GM20431 (cell line): ENCODE measurements around the gene RDX.

Experiments used
- in situ Hi-C: fragments of 300-500 bp; cut with MseI, MboI; formaldehyde crosslinking; loops from one replicate; pipeline ENCODE4 v1.15.0; 2020; ENCODE audit warnings: low sequenced_read_pairs; ENCODE audit not compliant: unreplicated experiment

RDX gene

DNA sequence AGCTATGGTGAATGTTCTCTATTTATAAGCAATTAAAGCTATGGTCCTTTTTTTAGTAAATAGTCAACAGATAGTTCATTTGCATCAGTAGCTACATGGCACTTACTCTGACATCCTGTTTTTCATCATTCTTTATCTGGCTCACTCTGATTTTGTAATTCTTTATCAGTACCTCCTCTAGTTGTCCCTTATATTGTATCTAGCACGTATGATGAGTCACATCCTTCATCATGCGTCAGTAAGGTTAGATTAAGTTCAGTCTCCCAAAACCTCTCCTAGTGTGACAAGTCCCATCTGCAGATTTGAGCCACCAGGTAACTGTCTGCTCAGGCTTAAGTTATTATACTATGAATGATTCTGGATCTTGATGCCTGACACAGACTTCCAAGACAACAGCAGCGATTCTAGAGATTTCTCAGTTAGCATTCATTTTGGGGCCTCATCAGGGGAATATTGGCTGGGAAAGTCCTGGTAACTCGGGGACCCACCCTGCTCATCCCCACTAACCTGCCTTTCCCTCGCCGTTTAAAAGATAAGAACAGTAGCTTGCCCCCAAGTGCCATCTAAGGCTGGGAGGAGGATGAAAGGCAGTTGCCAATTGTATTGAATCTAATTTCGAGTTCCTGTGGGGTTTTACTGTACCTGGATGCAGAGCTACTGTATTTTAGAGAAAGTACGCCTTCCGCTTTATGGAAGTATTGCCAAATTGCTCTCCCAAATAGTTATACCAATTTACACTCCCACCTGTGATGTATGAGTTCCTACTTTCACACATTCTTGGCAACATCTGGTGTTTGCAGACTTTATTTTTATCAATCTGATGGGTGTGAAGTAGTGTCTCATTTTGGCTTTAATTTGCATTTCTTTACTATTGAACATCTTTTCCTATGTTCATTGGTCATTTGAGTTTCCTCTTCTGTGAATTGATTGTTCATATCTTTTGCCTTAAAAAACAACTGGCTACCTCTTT lies 147.4 kb downstream of the RDX start:
- in situ Hi-C loops: no loop called here

DNA sequence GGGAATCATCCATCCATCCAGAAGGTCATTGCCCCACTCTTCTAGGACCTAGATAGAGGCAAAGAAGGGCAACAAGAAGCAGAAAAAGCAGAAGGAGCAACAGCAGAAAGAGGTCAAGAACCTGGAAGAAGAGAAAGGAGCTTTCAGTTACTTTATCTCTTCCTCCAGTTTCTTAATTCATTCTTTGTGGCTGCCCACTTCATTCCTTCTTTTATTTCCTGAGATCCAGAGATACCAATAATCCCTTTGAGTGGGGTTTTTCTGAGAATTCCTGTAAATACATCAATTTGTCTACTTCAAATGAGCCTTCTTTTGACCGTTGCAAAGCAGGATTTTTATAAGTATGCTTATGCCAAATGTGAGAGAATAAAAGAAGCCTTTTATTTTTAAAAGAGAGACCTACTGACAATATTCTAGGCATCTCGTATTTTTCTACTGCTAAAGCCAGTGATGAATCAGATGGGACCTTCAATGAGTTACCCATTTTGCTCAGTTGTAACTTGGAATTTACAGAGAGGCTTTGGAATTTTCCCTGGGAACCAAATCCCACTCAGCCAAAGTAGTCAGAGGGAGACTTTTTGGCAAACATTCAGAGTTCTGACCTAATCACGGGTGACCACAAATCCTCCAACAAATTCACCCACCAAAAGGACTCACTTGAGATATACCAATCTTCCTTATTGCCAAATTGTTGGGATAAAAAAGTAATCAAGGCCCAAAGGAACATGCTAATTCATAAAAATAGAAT lies 148.3 kb downstream of the RDX start:
- in situ Hi-C loops: no loop called here

- in situ Hi-C loops: no loop called here
Observed at GRCh38 chr11:110141812-110142211, 154.6 kb downstream of the RDX start.

- in situ Hi-C loops: no loop called here
Observed at GRCh38 chr11:110134110-110134509, 162.3 kb downstream of the RDX start.

DNA sequence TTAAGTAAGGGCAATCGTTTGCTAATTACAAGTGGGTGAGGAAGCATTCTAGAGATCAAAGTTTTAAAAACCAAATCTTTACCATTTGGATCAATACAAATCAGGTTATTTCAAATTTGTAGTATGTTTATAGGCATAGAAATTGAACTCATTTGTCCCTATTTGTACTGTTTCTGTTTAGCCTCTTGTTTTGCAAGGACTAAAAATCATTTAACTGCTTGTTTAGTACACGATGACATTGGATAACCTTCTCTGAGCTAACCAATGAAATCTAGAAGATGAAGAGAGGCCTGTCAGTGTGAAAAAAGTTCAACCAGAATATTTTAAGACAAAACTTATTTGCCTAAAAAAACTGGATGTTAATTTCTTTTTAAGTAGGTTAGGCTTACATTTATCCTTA lies 163.3 kb downstream of the RDX start:
- in situ Hi-C loops: no loop called here

GRCh38 chr11:110131386-110132123 lies 164.9 kb downstream of the RDX start:
- in situ Hi-C loops: no loop called here

DNA sequence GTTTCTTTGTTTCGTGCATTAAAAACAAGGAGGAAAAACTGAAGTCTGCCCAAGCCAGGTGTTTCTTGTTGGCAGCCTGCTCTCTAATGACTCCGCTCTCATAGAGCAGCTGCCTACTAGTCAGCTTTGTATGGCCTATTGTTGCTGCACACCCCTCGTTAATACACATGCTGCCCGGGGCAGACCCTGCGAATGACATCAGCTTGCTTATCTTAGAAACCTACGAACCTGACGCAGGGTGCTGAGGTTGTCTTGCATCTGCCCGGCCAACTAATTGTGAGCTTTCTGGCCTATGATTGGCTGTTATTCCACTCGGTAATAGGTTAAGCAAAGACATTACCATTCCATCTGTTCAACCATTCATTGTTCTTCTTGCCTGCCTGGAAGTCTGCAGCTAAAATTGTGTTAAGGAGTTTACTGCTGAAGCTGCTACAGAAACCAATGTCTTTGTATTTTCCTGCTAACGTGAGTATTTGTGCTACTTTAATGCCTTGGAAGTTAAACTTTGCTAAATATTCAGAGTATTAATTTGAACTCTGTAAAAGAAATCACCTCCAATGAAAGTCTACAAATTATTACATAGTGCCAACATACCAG lies 165.7 kb downstream of the RDX start:
- in situ Hi-C loops: no loop called here

DNA sequence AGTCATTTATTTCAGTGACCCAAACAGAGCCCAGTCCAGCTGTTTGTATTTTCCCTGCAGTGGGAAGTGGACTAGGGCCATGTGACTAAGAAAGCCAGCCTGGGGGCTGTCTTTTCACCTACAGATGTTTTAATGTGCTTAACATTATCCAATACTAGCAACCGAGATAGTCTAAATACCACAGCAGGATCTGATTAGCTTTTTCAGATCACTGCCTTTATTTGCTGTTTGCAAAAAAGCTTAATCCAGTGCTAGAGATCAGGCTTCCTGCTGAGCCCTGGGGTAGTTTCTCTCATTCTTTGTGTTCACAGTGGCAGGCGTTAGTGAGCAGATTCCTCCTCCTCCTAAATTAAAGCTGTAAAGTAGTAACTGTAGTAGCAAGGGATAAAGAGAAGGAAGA lies 168.3 kb downstream of the RDX start:
- in situ Hi-C loops: no loop called here

DNA sequence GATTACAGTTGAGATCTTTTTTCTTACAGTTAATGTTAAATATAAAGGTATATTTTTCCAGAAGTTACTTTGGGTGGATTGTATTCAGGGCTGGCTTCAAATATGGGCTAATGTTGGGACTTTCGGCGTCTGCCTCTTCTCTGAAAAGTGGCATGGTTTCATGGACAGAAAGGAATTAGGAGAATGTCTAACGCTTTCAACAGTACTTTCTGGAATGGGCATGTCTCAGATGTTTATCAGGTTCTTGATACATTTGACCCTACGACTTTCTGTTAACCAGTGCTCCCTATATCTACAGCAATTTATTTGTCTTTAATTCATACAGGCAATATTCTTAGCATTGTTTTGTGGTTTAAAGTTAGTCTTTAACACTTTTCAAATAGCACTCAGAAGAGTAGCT lies 169.5 kb downstream of the RDX start:
- in situ Hi-C loops: no loop called here

GRCh38 chr11:110125632-110126031 lies 170.8 kb downstream of the RDX start:
- in situ Hi-C loops: no loop called here
